SK-N-MC (cell line): ENCODE results near the gene BTNL9.
"Not testable (repeated sequence)": the region's sequence is repeated elsewhere in the genome, so short reads cannot be mapped to it uniquely, and the experiment has no call there.

Experiments used
- DNase-seq: peaks from one replicate; pipeline ENCODE4 v3.0.0-alpha.2; 2011; ENCODE audit warnings: low read depth, low spot score
- H3K27ac ChIP-seq: fragments of 200-600 bp; sonication (generic); 2 replicates; pipeline ENCODE4 v1.5.1; 2016; ENCODE audit warnings: mixed run types
- H3K36me3 ChIP-seq: fragments of 200-600 bp; sonication (generic); 2 replicates; pipeline ENCODE4 v1.6.1; 2017; ENCODE audit warnings: antibody characterized with exemption, low read length, mixed read lengths; ENCODE audit not compliant: insufficient read depth
- H3K4me3 ChIP-seq: fragments of 200-600 bp; sonication (generic); 2 replicates; pipeline ENCODE4 v1.5.1; 2016
- H3K9ac ChIP-seq: fragments of 200-600 bp; sonication (generic); 2 replicates; pipeline ENCODE4 v1.8.0; 2017; ENCODE audit warnings: mixed run types, mixed read lengths; ENCODE audit not compliant: insufficient read length
- H3K9me3 ChIP-seq: fragments of 200-600 bp; sonication (generic); 2 replicates; pipeline ENCODE4 v1.6.1; 2017; ENCODE audit warnings: low read depth, mild to moderate bottlenecking, antibody characterized with exemption, low read length, moderate library complexity, mixed read lengths
- EZH2 ChIP-seq: fragments of 200-600 bp; sonication (generic); IDR thresholded peaks from one replicate; pipeline ENCODE4 v1.6.1; 2017; ENCODE audit warnings: antibody characterized with exemption
- FOXP2 ChIP-seq: optimal IDR thresholded peaks from 2 replicates; pipeline ENCODE3; 2011; ENCODE audit warnings: mild to moderate bottlenecking, moderate library complexity; ENCODE audit not compliant: insufficient read depth; ENCODE audit errors: extremely low read length, control extremely low read depth
- POLR2AphosphoS5 ChIP-seq: IDR thresholded peaks from 2 replicates; pipeline ENCODE4 v1.6.1; 2012; ENCODE audit warnings: mild to moderate bottlenecking, low read depth, low read length, borderline replicate concordance

The BTNL9 gene

GRCh38 chr5:181039931-181040630, at the start of gene BTNL9:
TSS of gene BTNL9 (plus strand) at chr5:181040266. CDS start at chr5:181045490, 5,224 bp downstream.
- H3K36me3 ChIP-seq = no peaks in the 10 kb centered on the region
- no peak for DNase-seq
- H3K9ac ChIP-seq = no peak within 1 kb of the TSS
- no peak within 1 kb of the TSS for H3K4me3 ChIP-seq
- no peaks in the 10 kb centered on the region for H3K9me3 ChIP-seq
- TF ChIP-seq FOXP2 (no peak), EZH2 (no peak), POLR2AphosphoS5 (no peak)
- no peak within 1 kb of the TSS for H3K27ac ChIP-seq

GRCh38 chr5:180990882-180991242, 49.2 kb upstream of the BTNL9 start:
- no peaks in the 10 kb centered on the region for H3K36me3 ChIP-seq
- no peak overlapping the region for H3K27ac ChIP-seq
- no peak overlapping the region for H3K9ac ChIP-seq
- H3K4me3 ChIP-seq = no peak overlapping the region
- no peaks in the 10 kb centered on the region for H3K9me3 ChIP-seq
- no peak for DNase-seq
- TF ChIP-seq FOXP2 (no peak), POLR2AphosphoS5 (no peak), EZH2 (no peak)

- Histone ChIP-seq H3K27ac (no peak overlapping the region), H3K36me3 (no peaks in the 10 kb centered on the region), H3K9ac (no peak overlapping the region), H3K4me3 (no peak overlapping the region), H3K9me3 (no peaks in the 10 kb centered on the region)
- TF ChIP-seq FOXP2 = no peak
- TF ChIP-seq POLR2AphosphoS5 = no peak
- no peak for TF ChIP-seq EZH2
- DNase-seq = no peak
These were observed 38.1 kb upstream of the BTNL9 start for GRCh38 chr5:181001947-181002346.

- TF ChIP-seq POLR2AphosphoS5 (no peak), EZH2 (no peak), FOXP2 (no peak)
- DNase-seq = no peak
- Histone ChIP-seq H3K27ac (no peak overlapping the region), H3K4me3 (no peak overlapping the region), H3K9me3 (no peaks in the 10 kb centered on the region), H3K36me3 (no peaks in the 10 kb centered on the region), H3K9ac (no peak overlapping the region)
These were observed 34.3 kb upstream of the BTNL9 start for GRCh38 chr5:181005791-181006190.

- H3K27ac ChIP-seq = no peak overlapping the region
- H3K36me3 ChIP-seq = no peaks in the 10 kb centered on the region
- no peak for DNase-seq
- no peak overlapping the region for H3K9ac ChIP-seq
- TF ChIP-seq POLR2AphosphoS5 = no peak
- TF ChIP-seq FOXP2 = no peak
- TF ChIP-seq EZH2 = no peak
- H3K4me3 ChIP-seq = no peak overlapping the region
- no peaks in the 10 kb centered on the region for H3K9me3 ChIP-seq
These were observed 31.9 kb upstream of the BTNL9 start for GRCh38 chr5:181008136-181008535.

GRCh38 chr5:181010018-181010417, 30.0 kb upstream of the BTNL9 start:
- not testable (repeated sequence) for H3K9me3 ChIP-seq, H3K9ac ChIP-seq, H3K36me3 ChIP-seq, H3K27ac ChIP-seq, H3K4me3 ChIP-seq, DNase-seq

- not testable (repeated sequence) for H3K9ac ChIP-seq, H3K27ac ChIP-seq, H3K4me3 ChIP-seq, H3K36me3 ChIP-seq, DNase-seq, H3K9me3 ChIP-seq
These were observed 25.4 kb upstream of the BTNL9 start for GRCh38 chr5:181014654-181015053.

- H3K36me3 ChIP-seq, H3K9me3 ChIP-seq, H3K4me3 ChIP-seq, H3K9ac ChIP-seq, DNase-seq, H3K27ac ChIP-seq: not testable (repeated sequence)
These were observed 22.6 kb upstream of the BTNL9 start for GRCh38 chr5:181017448-181017847.

- Histone ChIP-seq H3K36me3 (no peaks in the 10 kb centered on the region), H3K4me3 (no peak overlapping the region), H3K9me3 (peaks cover 4% of the 10 kb centered on the region; the same call in 1 of the 2 replicates), H3K9ac (no peak overlapping the region), H3K27ac (no peak overlapping the region)
- TF ChIP-seq POLR2AphosphoS5 (no peak), EZH2 (no peak), FOXP2 (no peak)
- DNase-seq = no peak
These were observed 19.4 kb upstream of the BTNL9 start for GRCh38 chr5:181020688-181021087.

GRCh38 chr5:181024245-181025064, 15.6 kb upstream of the BTNL9 start:
- H3K9ac ChIP-seq = no peak overlapping the region
- DNase-seq = no peak
- H3K9me3 ChIP-seq = peaks cover 4% of the 10 kb centered on the region; the same call in 1 of the 2 replicates
- H3K4me3 ChIP-seq = no peak overlapping the region
- H3K36me3 ChIP-seq = no peaks in the 10 kb centered on the region
- TF ChIP-seq EZH2 (no peak), FOXP2 (no peak), POLR2AphosphoS5 (no peak)
- H3K27ac ChIP-seq = no peak overlapping the region
